ENCODE results near the gene B4GALNT3.

B4GALNT3 gene

GRCh38 chr12:480831-481816 is 21.4 kb downstream of the B4GALNT3 start:
- no peak for TF ChIP-seq CTCF (IDR thresholded peaks at IDR 0.05; ENCODE audit: low read depth, low read length)
- no peak for DNase-seq (ENCODE audit: extremely low read depth, low read depth)

- TF ChIP-seq CTCF (IDR thresholded peaks at IDR 0.05; ENCODE audit: low read depth, low read length) = no peak
- DNase-seq (ENCODE audit: extremely low read depth, low read depth) = no peak
These were observed 22.3 kb downstream of the B4GALNT3 start for GRCh38 chr12:482061-482460.

GRCh38 chr12:484096-484495 is 24.4 kb downstream of the B4GALNT3 start:
- DNase-seq (ENCODE audit: extremely low read depth, low read depth) = no peak
- TF ChIP-seq CTCF (IDR thresholded peaks at IDR 0.05; ENCODE audit: low read depth, low read length) = no peak

- no peak for DNase-seq (ENCODE audit: extremely low read depth, low read depth)
- no peak for TF ChIP-seq CTCF (IDR thresholded peaks at IDR 0.05; ENCODE audit: low read depth, low read length)
These were observed 30.5 kb downstream of the B4GALNT3 start for GRCh38 chr12:490260-490659.

GRCh38 chr12:495466-495865 is 35.7 kb downstream of the B4GALNT3 start:
- no peak for DNase-seq (ENCODE audit: extremely low read depth, low read depth)

GRCh38 chr12:496736-497135 is 37.0 kb downstream of the B4GALNT3 start:
- no peak for DNase-seq (ENCODE audit: extremely low read depth, low read depth)
- TF ChIP-seq CTCF (IDR thresholded peaks at IDR 0.05; ENCODE audit: low read depth, low read length) = no peak

More at GRCh38 chr12:495466-495865, 35.7 kb downstream of the B4GALNT3 start:
- no peak for TF ChIP-seq CTCF (IDR thresholded peaks at IDR 0.05; ENCODE audit: low read depth, low read length)

- TF ChIP-seq CTCF (IDR thresholded peaks at IDR 0.05; ENCODE audit: low read depth, low read length) = no peak
- no peak for DNase-seq (ENCODE audit: extremely low read depth, low read depth)
These were observed 37.9 kb downstream of the B4GALNT3 start for GRCh38 chr12:497501-498160.

Data from AG09319 (cell line).